ENCODE measurements around the gene ETS1. TPM values are rescaled to one million over a fixed set of nuclear protein-coding genes. Genes with fewer than 3 reads are reported as not detected.

Gene ETS1
- total and polyA plus RNA-seq, 2 experiments from 2014 or later = 6.7 to 21.8 TPM

DNA sequence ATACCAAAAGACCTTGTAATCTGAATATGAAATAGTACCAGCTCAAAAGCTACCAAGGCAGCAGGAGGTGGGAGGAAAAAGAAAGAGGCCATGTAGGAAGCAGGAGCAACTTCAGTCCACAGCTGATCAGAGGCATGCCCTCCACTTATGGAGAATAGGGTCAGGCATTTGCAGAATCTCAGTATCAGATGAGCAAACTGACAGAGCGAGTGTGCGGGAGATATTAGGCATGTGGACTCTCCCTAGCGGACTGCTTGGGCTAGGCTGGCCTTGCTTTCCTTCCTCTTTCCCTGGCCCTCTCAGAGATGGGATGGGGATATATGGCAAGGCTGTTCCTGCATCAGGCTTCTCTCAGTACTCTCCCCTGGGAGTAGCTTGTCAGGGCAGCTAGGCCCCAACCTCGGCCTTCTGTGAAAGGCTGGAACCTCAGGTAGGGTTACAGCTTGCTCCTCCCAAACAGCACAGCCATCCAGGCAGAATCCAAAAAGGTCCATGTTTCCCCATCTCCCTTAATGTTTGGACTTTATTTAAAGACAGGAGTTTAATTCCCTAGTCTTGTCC lies 37.0 kb downstream of the ETS1 start:
- no peaks in the 10 kb centered on the region for H3K9me3 ChIP-seq (ENCODE audit: low read depth)
- no peak overlapping the region for H3K27ac ChIP-seq
- WGBS (ENCODE audit: low lambda C conversion rate, missing lambda C conversion rate) = 85% methylated on average over 4 of the region's 4 CpGs

GRCh38 chr11:128549256-128549944 lies 38.0 kb downstream of the ETS1 start:
- H3K27me3 ChIP-seq = no peaks in the 10 kb centered on the region
- peak overlapping the region; percentile 20 for H3K4me3 ChIP-seq
- H2AFZ ChIP-seq = peak overlapping the region; percentile 64
- peaks cover 16% of the 10 kb centered on the region for H3K4me1 ChIP-seq (ENCODE audit: insufficient read depth)
- no peaks in the 10 kb centered on the region for H4K20me1 ChIP-seq (ENCODE audit: insufficient read depth, poor library complexity, severe bottlenecking)
- no peaks in the 10 kb centered on the region for H3K36me3 ChIP-seq (replicated peaks; ENCODE audit: insufficient read depth, low read depth)
- H3K79me2 ChIP-seq = no peaks in the 10 kb centered on the region
- H3K4me2 ChIP-seq = peak overlapping the region; percentile 83
- no peaks in the 10 kb centered on the region for H3K9me3 ChIP-seq (ENCODE audit: low read depth)
- 26% methylated on average over 35 of the region's 37 CpGs for WGBS (ENCODE audit: low lambda C conversion rate, missing lambda C conversion rate)
- H3K27ac ChIP-seq = peak overlapping the region; percentile 10
- no peak for DNase-seq (ENCODE audit: low spot score)
- H3K9me2 ChIP-seq (replicated peaks; ENCODE audit: insufficient read depth) = no peaks in the 10 kb centered on the region
- no peak for TF ChIP-seq CTCF (IDR thresholded peaks at IDR 0.05; ENCODE audit: poor library complexity)
- no peak for TF ChIP-seq EZH2phosphoT487 (IDR thresholded peaks at IDR 0.05; ENCODE audit: low read depth, severe bottlenecking, unreplicated experiment)
- TF ChIP-seq EZH2 (IDR thresholded peaks at IDR 0.05; ENCODE audit: borderline replicate concordance) = no peak

More for the DNA sequence above, 37.0 kb downstream of the ETS1 start:
- H3K4me3 ChIP-seq = no peak overlapping the region
- no peaks in the 10 kb centered on the region for H3K9me2 ChIP-seq (replicated peaks; ENCODE audit: insufficient read depth)
- no peak for DNase-seq (ENCODE audit: low spot score)
- H3K27me3 ChIP-seq = no peaks in the 10 kb centered on the region
- no peak for TF ChIP-seq CTCF (IDR thresholded peaks at IDR 0.05; ENCODE audit: poor library complexity)
- no peak for TF ChIP-seq EZH2phosphoT487 (IDR thresholded peaks at IDR 0.05; ENCODE audit: low read depth, severe bottlenecking, unreplicated experiment)
- TF ChIP-seq EZH2 (IDR thresholded peaks at IDR 0.05; ENCODE audit: borderline replicate concordance) = no peak
- no peaks in the 10 kb centered on the region for H3K79me2 ChIP-seq
- no peak overlapping the region for H2AFZ ChIP-seq
- H3K4me2 ChIP-seq = no peak overlapping the region
- no peaks in the 10 kb centered on the region for H3K36me3 ChIP-seq (replicated peaks; ENCODE audit: insufficient read depth, low read depth)
- peaks cover 13% of the 10 kb centered on the region for H3K4me1 ChIP-seq (ENCODE audit: insufficient read depth)
- H4K20me1 ChIP-seq (ENCODE audit: insufficient read depth, poor library complexity, severe bottlenecking) = no peaks in the 10 kb centered on the region

DNA sequence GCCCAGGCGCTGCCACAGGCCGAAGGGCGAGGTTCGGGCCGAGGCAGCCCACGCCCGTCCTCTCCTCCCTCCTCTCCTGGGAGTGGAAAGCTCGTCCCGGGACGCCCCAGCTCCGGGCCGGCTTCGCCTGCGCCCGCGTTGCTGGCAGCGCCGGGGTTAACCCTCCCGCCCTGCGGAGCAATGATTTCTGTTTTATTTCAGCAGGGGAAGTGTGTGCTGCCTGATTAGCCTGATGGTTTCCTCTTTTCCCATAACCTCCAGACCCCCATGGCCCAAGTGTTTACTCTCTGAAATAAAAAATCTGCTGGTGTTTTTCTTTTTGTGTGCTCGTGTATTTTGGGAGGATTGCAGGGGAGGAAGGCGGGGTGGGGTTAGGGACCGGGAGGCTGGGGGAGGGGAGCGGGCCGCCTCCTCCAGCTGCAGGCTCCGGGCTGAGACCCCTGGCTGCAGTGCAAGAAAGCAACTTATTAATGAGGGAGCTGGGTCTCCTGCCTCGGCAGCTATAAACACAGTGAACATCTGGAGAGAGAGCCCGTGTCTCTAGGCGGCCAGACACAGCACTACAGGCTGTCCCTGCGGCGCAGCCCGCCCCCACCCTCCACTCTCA lies 38.6 kb downstream of the ETS1 start:
- Histone ChIP-seq H3K36me3 (replicated peaks; ENCODE audit: insufficient read depth, low read depth) (no peaks in the 10 kb centered on the region), H3K4me2 (peak overlapping the region; percentile 83), H3K9me2 (replicated peaks; ENCODE audit: insufficient read depth) (no peaks in the 10 kb centered on the region), H3K79me2 (no peaks in the 10 kb centered on the region), H3K4me1 (ENCODE audit: insufficient read depth) (peaks cover 18% of the 10 kb centered on the region), H3K27ac (peak overlapping the region; percentile 10), H3K27me3 (no peaks in the 10 kb centered on the region), H3K4me3 (peak overlapping the region; percentile 20), H2AFZ (peak overlapping the region; percentile 64), H4K20me1 (ENCODE audit: insufficient read depth, poor library complexity, severe bottlenecking) (no peaks in the 10 kb centered on the region), H3K9me3 (ENCODE audit: low read depth) (no peaks in the 10 kb centered on the region)
- peak; percentile 61 for DNase-seq (ENCODE audit: low spot score)
- 2% methylated on average over 21 of the region's 32 CpGs for WGBS (ENCODE audit: low lambda C conversion rate, missing lambda C conversion rate)
- TF ChIP-seq CTCF (IDR thresholded peaks at IDR 0.05; ENCODE audit: poor library complexity) = no peak
- no peak for TF ChIP-seq EZH2 (IDR thresholded peaks at IDR 0.05; ENCODE audit: borderline replicate concordance)
- TF ChIP-seq EZH2phosphoT487 (IDR thresholded peaks at IDR 0.05; ENCODE audit: low read depth, severe bottlenecking, unreplicated experiment) = no peak
